Liver (tissue), 3 donors: ENCODE measurements around the gene ARAP1.

Source experiments
- CTCF ChIP-seq: fragments of 150-350 bp; IDR thresholded peaks from 2 replicates; pipeline ENCODE4 v1.5.1; 2017; ENCODE audit warnings: improper control_type of control experiment, low read depth, low read length; ENCODE audit not compliant: missing input control
- FOXA2 ChIP-seq: IDR thresholded peaks from 2 replicates; pipeline ENCODE4 v1.6.1; 2016; ENCODE audit warnings: antibody characterized with exemption
- HNF4A ChIP-seq, 2 donors: conservative IDR thresholded peaks; 2 replicates each; pipeline ENCODE4 v1.6.1; 2016; ENCODE audit warnings: antibody characterized with exemption in 2 of 2, mild to moderate bottlenecking in 2 of 2
- JUND ChIP-seq, 2 donors: IDR thresholded peaks; 2 replicates each; pipeline ENCODE4 v1.6.1; 2016; ENCODE audit warnings: antibody characterized with exemption in 2 of 2
- REST ChIP-seq: IDR thresholded peaks from 2 replicates; pipeline ENCODE4 v1.6.1; 2016; ENCODE audit warnings: antibody characterized with exemption, mild to moderate bottlenecking
- YY1 ChIP-seq: IDR thresholded peaks from 2 replicates; pipeline ENCODE4 v1.6.1; 2016; ENCODE audit warnings: antibody characterized with exemption, mild to moderate bottlenecking
- donor health status: healthy.
- donor health status: healthy.

- TF ChIP-seq FOXA2, result no peak
- no peak for TF ChIP-seq REST
- TF ChIP-seq HNF4A (conservative IDR thresholded peaks at IDR 0.05), result no peak
- TF ChIP-seq CTCF, result no peak
- TF ChIP-seq YY1, result no peak
- TF ChIP-seq JUND (IDR thresholded peaks at IDR 0.05), result no peak
These were observed 77.0 kb downstream of the ARAP1 start for GRCh38 chr11:72675221-72675620.
